ENCODE data around the gene TGIF2. TPM values are rescaled to one million over a fixed set of nuclear protein-coding genes. Genes with fewer than 3 reads are reported as not detected.

Gene TGIF2
- 45.7 and 49.8 TPM in 2 replicates for polyA plus RNA-seq (2014; cell fraction: cytosol; rRNA removed)
- 22.3 and 29.7 TPM in 2 replicates for polyA plus RNA-seq (2014; cell fraction: nucleus; rRNA removed)

DNA sequence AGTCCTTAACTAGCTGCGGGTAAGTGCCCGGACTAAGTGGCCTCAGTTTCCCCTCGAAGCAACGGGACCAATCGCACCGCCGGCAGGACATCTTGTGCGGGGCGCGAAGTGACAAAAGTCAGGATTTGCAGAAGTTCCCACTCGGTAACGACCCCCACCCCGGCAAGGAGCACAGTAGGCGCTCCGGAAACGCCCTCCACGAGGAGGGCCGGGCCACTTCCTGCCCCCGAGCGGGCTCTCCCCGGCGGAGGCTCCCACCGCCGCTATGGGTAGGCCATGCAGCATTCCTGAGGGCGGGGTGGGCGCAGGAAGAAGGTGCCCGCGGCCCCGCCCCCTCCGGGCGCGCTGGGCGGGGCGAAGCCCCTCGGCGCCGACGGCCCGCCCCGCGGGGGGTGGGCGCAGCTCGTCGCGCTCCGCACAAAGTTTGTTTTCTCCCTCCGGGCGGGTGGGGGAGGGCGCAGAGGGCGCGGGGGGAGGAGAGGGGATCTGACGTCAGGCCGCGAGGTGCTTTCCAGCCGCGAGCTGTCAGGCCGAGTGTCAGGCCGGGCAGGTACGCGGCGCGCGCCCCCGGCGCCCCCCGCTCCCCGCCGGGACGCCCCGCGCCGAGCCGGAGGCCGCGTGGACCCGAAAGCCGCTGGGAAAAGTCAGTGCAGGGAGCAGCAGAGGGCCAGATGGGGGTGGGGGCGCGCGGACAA is at the start of gene TGIF2:
Gene TGIF2, plus strand, starts transcription at position 495 of the 695 bp plus-strand sequence. CDS start 5,178 bp downstream, outside the sequence.
- peak; percentile 88 for DNase-seq (ENCODE audit: low spot score)

DNA sequence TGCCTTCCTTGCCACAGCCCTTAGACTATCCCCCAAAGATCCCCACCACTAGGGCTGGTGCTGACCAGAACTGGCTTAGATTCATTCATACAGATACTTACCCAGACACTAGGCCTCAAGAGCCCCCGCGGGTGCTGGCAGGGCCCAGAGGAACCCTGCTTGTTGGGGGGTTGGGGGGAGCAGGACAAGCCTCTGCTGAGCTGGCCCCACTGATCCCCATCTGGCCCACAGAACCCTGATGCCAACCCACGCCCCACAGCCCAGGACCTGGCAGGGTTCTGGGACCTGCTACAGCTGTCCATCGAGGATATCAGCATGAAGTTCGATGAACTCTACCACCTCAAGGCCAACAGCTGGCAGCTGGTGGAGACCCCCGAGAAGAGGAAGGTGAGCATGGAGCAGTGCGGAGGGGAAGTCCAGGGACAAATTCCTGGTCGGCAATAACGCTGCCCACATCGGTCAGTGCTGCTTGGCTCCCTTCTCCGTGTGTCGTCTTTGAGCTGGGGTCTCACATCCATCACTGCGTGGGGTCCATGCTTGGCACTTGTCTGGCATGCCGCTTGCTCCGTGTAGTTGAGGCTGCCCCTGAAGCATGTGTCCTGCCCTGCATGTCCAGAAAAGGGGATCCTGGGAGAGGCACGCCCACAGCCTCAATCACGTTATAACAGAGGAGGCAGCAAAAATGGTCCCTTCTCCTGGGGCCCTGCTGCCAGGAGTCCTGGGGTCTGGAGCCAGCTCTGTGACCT is 47.6 kb upstream of the TGIF2 start:
- no peak for DNase-seq (ENCODE audit: low spot score)

DNA sequence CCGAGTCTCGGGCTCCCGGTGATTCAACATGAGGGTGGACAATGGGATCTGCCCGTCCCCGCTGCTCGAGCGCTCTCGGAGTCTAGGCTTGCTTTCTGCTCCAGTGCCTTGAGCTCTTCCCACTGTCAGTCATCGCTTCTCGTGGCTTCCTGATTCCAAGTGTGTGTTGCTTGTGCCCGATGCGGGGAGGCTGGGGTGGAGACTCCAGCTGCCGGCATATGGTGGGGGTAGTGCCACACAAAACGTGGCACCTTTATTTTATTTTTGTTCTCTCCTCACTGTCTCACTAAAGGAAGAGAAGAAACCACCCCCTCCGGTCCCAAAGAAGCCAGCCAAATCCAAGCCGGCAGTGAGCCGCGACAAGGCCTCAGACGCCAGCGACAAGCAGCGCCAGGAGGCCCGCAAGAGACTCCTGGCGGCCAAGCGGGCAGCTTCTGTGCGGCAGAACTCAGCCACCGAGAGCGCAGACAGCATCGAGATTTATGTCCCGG is 46.8 kb upstream of the TGIF2 start:
- DNase-seq (ENCODE audit: low spot score), result no peak

DNA sequence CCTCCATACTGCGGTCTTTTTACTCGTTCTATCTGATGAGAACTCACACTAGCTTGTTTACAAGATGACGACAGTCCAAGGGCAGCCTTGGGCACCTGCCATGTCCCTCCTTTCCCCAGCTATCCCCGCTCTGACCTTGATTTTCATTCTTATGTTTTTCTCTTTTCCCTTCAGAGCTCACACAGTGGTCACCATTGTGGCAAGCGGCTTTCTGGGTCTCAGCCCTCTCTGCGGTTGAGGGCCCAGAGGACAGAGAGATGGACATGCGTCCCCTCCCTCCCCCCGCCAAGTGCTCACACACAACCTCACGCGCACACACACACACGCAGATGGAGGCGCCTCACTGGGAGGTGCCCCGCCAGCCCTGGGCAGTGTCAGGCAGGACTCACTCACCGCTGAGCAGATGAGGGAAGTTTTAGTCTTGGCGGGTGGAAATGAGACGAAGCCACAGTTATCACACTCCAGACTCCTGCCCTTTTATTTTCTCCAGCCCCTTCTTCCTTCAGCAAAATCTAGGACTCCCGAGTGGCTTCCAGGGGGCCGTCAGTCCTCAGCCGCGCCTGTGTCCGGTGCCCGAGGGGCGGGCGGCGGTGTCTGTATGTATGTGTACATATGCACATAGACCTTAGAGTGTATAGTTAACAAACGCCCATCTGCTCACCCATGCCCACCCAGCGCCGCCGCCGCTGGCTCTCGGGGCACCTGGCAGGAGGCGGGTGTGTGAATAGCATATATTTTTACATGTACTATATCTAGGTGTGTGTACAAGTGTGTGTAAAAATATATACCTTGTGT is 45.9 kb upstream of the TGIF2 start:
- no peak for DNase-seq (ENCODE audit: low spot score)

DNA sequence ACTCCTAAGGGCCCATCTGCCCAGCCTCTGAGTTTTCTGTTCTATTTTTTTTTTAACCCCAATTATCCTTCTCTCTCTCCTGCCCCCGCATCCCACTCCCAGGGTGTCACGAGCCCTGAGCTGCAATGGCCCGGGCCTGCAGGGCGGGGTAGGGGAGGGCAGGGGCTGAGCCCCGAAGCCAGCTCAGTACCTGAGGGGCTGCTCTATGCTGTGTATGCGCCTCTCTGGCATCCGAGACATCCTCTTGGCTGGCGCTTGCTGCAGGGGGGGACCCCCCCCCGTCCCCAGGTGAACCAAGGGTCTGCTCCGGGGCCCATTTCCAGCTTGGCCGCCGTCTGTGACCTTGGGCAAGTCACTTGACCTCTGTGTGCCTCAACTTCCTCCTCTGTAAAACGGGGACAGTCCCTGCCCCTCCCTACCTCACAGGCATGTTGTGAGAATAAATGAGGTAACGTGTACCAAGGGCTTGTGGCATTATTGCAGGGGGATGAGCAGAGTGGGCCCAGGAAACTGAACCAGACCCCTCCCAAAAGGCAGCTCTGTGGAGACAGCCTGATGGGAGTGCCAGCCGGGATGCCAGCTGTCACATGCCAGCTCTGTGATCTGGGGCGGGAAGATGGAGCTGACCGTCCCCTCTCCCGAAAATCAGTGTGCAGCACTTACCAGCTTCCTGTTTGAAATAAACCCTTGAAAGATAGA is 45.1 kb upstream of the TGIF2 start:
- DNase-seq (ENCODE audit: low spot score), result no peak

DNA sequence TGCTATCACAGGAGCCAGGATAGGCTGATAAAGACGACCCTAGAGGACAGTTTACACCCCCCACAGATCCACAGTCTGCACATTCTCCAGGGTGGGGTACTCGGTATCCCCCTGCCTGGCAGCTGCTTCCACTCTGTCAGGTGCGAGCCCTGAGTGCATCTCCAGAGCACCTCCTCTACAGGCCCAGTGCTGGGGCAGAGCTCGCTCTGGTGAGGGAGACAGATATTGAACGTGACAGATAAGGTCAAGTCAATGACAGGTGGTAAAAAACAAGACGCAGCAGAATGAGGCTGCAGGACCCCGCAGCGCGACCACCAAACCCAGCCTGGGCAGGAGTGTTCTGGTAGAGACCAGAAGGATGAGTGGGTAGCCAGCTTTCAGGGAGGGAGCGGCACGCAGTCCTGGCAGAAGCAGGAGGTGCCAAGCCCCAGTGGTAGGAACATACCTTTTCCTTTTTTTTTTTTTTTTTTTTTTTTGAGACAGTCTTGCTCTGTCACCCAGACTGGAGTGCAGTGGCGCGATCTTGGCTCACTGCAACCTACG is 44.5 kb upstream of the TGIF2 start:
- DNase-seq (ENCODE audit: low spot score), result no peak

DNA sequence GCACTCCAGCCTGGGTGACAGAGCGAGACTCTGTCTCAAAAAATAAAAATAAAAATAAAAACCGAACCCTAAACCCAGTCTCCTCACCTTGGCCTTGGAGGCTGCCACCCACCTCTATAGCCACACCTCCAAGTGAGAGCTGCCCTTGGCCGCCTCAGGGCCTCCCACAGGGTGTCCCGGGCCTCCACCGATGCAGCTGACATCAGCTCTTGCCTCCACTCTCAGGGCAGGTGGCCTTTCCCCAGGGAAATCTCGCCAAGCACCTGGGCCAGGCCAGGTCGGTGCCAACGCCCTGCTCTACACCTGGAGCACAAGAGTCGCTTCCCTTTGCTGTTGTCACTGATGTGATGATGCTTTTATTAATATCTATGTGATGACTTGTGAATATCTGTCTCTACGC is 41.0 kb upstream of the TGIF2 start:
- DNase-seq (ENCODE audit: low spot score), result no peak

DNA sequence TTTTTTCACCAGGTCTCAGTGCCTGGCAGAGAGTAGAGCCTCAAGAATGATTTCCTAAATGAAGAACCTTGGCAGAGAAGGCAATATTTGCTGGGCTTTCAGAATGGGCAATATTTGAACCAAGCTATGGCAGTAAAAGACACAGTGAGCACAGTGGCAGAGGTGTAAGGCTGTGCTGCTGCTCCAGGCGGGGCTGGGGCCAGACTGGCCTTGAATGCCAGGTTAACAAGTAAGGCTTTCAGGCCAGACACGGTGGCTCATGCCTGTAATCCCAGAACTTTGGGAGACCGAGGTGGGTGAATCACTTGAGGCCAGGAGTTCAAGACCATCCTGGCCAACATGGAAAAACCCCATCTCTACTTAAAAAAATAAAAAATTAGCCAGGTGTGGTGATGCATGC is 40.6 kb upstream of the TGIF2 start:
- no peak for DNase-seq (ENCODE audit: low spot score)

DNA sequence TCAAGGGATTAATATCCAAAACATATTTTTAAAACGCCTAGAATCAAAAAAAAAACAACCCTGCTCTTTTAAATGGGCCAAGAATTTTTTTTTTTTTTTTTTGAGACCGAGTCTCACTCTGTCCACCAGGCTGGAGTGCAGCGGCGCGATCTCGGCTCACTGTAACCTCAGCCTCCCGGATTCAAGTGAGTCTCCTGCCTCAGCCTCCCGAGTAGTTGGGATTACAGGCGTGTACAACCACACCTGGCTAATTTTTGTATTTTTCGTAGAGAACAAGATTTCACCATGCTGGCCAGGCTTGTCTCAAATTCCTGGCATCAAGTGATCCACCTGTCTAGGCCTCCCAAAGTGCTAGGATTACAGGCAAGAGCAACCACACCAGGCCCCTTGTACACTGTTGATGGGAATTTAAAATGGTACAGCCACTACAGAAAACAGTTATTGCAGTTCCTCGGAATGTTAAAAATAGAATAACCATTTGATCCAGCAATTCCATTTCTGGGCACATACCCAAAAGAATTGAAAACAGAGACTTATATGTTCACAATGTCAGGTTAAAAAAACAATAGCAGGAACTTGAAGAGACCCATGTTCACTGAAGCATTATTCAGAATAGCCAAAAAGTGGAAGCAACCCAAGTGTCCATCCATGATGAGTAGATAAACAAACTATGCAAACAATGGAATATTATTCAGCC is 35.2 kb upstream of the TGIF2 start:
- DNase-seq (ENCODE audit: low spot score), result no peak

DNA sequence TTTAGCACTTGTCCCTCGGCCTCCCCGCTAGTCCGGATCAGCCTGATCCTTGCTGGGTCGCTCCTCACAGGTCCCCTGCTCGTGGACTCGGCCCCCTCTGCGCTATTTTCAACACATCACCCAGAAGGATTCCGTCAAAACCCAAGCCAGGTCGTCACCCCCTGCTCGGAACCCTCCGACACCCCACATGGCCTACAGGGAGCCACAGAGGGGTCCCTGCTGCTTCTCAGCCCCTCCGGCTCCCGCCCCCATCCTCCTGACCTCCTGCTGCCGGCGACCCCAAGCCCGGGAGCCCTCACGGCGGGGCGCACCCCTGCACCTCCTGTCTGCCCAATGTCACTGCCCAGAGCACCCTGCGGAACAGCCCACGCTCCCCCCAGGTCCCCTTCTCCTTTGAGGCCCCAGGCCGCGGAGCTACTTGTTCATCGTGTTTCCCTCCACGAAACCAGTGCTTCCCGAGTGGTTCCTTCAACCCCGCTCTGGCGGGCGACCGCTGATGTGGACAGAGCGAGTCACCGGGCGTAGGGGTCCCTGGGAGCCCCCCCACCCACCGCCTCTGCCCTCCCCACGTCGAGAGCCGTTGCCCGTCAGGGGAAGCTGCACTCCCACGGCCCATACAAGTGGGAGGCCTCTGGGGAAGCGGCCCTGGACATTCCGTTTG is 32.7 kb upstream of the TGIF2 start:
- no peak for DNase-seq (ENCODE audit: low spot score)

DNA sequence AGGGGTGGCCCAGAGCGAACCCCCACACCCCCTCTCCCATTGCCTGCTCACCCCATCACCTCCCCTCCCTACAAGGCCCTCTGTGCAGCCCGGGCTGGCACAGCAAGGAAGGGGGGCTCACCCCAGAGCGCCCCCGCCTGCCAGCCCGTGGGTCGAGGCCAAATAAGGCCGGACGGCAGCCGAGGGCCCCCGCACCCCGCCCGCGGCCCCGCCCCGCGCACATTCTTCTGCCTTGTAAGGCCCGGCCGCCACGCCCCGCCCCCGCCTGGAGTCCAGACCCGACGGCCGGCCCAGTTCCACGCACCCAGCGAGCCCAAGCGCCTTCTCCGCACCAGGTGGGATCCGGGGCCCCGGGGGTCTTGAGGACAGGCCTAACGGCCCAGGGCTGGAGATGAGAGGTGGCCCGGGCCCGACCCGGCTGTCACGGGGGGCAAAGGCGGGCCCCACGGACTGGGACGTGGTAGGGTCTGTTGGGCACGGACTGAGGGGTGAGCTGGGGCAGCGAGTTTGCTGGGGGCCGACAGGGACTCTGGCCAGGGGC is 32.1 kb upstream of the TGIF2 start, which contains the start of gene MYL9:
Gene MYL9, plus strand, starts transcription at position 293 of the 541 bp plus-strand sequence. CDS start 3,366 bp downstream, outside the sequence.
- DNase-seq (ENCODE audit: low spot score), result no peak

DNA sequence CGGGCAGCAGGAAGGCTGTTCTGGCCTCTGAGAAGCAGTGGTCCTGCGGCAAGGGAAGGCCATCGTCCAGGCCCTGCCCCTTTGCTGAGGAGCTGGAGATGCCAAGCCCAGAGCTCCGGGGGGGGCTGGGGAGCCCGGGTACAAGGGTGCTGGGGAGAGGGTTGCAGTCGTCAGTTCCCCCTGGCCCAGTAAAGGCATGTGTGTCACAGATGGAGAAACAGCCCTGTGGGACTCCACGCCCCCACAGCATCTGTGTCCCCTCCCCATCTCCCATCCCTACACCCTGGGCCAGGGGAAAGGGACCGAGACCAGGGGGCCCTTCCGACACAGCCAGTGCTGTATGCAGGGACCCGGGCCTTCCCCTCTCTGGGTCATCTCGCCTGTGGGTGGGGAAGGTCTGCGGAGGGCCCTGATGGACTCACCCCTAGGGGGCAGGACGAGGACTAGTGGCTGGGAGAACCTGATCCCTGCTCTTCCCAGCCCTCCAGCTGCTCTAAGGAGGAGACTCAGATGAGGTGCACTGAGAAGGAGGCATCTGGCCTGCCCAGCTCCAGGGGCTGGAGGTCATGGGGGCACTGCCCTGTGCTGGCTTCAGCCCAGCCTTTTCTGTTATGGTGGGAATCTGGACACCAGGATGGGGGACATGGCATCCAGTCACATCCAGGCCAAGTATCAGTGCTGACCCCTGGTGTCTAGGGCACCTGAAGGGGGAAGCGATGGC is 31.5 kb upstream of the TGIF2 start:
- peak; percentile 80 for DNase-seq (ENCODE audit: low spot score)

DNA sequence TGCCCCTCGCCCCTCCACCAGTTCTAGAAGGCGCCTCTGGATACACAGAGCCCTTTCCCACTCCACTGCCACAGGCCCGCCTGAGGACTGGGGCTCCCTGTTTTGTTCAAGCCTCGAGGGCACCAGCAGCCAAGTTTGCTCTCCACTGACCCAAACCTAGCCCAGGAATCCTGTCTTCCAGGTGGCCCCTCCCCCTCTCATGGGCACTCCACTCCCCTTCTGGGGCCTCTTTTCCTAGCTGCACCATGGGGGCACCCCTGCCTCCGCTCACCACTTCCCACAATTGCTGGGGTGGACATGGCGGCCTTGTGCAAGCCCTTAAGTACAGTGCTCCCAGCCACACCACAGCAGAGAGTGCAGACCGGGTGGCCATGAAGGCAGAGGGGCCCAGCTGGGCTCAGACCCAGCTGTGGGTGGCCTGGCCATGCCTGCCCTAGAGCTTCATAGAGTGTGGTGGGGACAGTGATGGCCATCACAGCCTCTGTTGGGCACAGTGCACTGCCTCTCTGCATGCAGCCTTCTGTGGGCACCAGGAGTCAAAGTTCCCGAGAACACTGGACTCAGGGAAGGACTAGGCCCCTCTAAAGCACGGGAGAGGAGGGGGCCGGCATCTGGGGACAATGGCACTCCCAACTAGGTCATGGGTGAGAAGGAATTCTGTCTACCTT is 30.7 kb upstream of the TGIF2 start:
- DNase-seq (ENCODE audit: low spot score), result no peak

DNA sequence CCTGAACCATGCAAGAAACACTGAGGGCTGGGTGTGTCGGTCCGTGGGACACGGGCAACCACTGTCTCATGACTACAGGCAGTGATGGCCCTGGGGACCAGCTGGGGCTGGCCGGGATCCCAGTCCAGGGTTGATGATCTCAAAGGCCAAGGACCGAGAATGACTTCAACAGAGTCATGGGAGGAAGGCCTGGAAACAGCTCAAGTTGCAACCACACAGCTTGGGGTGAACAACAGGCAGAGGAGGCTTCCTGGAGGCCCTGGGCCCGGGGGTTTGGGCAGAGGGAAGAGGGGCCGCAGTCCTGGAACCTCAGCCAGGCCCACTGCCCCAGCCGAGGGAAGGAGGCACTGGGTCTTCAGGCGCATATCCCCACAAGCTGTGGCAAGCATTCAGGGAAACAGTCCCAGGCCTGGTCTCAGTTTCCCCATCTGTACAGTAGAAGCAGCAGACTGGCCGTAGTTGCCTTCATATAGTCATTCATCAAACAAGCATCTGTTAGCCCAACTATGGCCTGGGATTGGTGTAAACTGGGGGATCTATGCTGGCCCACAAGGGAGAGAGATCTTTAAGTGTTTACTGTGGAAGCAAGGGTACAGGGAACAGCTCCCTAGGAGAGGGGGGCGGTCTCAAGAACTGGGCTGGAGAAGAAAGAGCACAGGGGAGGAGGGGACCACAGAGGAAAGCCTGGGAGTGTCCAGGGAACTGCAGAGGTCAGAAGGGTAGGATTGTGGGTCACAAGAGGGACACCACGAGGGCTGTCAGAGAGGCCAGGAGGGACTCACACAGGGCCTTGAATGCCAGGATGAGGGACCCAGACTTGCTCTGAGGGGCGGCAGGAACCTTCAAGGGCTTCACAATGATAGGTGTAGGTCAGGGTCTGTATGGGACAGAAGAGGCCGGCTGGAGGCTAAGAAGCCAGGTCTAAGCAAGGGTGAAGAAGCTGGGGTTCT is 29.9 kb upstream of the TGIF2 start:
- DNase-seq (ENCODE audit: low spot score), result no peak

DNA sequence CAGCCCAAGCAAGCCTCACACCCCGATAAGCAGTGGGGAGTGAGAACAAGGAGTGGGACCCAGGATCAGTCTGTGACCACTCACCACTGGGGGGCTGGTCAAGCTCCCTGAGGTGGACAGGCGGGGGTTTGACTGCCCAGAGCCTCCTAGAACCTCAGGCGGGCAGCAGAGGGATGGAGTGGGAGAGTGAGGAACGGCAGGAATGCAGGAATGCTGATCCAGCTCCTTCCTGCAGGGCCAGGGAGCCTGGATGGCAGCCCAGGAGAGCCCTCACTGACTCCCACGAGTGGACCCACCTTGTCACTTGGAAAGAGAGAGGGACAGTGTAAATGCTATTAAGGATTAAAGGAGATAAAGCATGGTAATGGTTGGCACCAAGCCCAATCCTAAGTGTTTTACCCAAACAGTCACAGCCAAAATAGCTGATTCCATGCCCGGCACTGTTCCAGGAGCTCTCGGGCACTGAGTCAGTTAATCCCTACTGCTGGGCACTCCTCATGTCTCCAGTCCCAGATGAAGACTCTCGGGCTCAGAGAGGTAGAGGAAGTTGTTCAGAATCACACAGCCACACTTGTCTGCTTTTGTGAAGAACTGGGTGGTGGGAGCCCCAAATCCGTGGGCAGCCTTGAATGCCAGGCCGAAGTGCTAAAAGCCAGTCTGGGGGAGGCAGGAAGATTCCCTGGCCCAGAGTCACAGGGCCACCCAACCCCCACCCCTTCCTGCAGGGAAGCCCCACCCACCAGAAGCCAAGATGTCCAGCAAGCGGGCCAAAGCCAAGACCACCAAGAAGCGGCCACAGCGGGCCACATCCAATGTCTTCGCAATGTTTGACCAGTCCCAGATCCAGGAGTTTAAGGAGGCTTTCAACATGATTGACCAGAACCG is 29.0 kb upstream of the TGIF2 start:
- no peak for DNase-seq (ENCODE audit: low spot score)

DNA sequence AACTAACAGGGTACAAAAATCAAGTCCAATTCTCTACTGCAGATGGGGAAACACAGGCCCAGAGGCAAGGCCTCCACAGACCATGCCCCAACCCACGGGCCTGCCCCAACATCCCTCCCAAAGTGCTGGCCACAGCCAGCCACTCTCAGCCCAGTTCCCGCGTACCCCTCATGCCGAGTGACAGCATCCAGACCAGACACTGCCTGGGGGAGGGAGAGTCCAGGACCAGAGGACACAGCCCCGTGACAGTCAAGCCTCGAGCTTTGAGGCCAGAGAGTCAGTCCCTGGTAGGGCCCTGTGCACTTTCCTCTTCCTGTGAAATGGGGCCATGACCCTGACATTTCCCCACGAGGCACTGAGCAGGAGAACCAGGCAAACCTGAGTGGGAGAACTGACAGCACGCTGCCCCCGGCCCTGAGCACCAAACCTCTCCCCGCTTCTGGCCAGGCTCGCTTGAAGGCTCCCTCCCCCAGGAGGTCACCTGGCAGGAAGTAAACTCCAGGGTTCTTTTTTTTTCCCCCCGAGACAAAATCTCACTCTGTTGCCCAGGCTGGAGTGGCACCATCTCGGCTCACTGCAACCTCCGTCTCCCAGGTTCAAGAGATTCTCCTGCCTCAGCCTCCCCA is 27.2 kb upstream of the TGIF2 start:
- DNase-seq (ENCODE audit: low spot score), result no peak
